Neutrophil (primary cell): ENCODE results near the gene MBD3L3.

Experiments
- H3K27ac ChIP-seq: fragments of 200-600 bp; sonication (generic); 2 replicates; pipeline ENCODE4 v1.5.1; 2016; ENCODE audit warnings: mild to moderate bottlenecking, moderate library complexity
- H3K27me3 ChIP-seq: fragments of 200-600 bp; sonication (generic); 2 replicates; pipeline ENCODE4 v1.6.0; 2016; ENCODE audit warnings: mild to moderate bottlenecking
- H3K36me3 ChIP-seq: fragments of 200-600 bp; sonication (generic); 2 replicates; pipeline ENCODE4 v1.5.1; 2017
- H3K4me1 ChIP-seq, 2 experiments: fragments of 200-600 bp in 1 of 2; sonication (generic) in 1 of 2; 1 replicate in 1 of 2; 2 replicates in 1 of 2; pipeline versions ENCODE4 v1.5.1 to v1.6.1; 2013 to 2016; ENCODE audit warnings: low read depth in 1 of 2, low read length in 1 of 2, mild to moderate bottlenecking in 1 of 2, moderate library complexity in 1 of 2; ENCODE audit not compliant: control insufficient read depth in 1 of 2, insufficient read depth in 1 of 2
- H3K4me3 ChIP-seq, 2 experiments: fragments of 200-600 bp in 1 of 2; sonication (generic) in 1 of 2; 1 replicate in 1 of 2; 2 replicates in 1 of 2; pipeline ENCODE4 v1.5.1; 2013 to 2016; ENCODE audit warnings: low read depth in 1 of 2, low read length in 1 of 2, mild to moderate bottlenecking in 1 of 2, moderate library complexity in 1 of 2
- H3K9me3 ChIP-seq: fragments of 200-600 bp; sonication (generic); 2 replicates; pipeline ENCODE4 v1.5.1; 2016
- TF ChIP-seq, protein P1 (sequence below): fragments of 200-600 bp; sonication (generic); IDR thresholded peaks from 2 replicates; pipeline ENCODE4 v1.5.1; 2016; ENCODE audit warnings: antibody characterized with exemption

Gene MBD3L3

DNA sequence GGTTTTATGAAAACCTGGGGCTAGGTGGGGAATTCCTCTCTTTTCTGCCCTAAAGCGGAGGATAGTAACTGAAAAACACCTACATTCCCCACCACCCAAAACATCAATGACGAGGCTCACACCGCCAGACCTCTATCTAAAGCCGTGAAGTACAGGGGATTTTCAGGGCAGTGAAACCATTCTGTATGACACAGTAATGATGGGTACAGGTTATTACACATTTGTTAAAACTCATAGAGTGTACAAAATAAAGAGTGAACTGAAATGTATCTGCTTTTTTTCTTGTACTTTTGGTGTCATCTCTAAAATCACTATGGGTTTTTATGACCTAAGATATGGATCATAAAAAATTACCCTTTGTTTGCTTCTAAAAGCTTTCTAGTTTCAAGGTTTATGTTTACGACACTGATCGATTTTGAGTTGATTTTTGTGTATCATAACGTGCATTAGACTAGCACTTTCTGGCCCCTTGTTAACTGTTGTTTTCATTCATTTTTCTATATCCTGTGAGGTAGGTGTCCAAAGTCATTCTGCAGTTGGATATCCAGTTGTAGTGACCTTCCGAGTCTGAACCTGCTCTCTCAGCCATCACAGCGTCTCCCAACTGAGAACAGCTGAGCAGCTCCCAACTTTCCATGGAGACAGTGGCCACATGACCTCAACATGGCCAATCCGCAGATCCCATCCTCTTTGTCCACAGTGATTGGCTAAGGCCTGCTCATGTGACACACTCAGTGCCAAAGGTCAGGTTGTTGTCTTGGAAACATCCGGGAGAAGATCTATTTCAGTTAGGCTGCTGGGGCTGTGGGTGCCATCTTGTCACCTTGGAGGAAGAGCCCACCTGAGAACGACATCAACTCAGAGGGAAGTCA lies 47.5 kb downstream of the MBD3L3 start:
- Histone ChIP-seq H3K27me3 (no peaks in the 10 kb centered on the region), H3K36me3 (no peaks in the 10 kb centered on the region), H3K9me3 (no peaks in the 10 kb centered on the region), H3K4me3 (no peak overlapping the region), H3K27ac (no peak overlapping the region), H3K4me1 (peaks cover 23 to 24% of the 10 kb centered on the region in 2 experiments)
- TF ChIP-seq, protein P1, sequence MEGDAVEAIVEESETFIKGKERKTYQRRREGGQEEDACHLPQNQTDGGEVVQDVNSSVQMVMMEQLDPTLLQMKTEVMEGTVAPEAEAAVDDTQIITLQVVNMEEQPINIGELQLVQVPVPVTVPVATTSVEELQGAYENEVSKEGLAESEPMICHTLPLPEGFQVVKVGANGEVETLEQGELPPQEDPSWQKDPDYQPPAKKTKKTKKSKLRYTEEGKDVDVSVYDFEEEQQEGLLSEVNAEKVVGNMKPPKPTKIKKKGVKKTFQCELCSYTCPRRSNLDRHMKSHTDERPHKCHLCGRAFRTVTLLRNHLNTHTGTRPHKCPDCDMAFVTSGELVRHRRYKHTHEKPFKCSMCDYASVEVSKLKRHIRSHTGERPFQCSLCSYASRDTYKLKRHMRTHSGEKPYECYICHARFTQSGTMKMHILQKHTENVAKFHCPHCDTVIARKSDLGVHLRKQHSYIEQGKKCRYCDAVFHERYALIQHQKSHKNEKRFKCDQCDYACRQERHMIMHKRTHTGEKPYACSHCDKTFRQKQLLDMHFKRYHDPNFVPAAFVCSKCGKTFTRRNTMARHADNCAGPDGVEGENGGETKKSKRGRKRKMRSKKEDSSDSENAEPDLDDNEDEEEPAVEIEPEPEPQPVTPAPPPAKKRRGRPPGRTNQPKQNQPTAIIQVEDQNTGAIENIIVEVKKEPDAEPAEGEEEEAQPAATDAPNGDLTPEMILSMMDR, result no peak

DNA sequence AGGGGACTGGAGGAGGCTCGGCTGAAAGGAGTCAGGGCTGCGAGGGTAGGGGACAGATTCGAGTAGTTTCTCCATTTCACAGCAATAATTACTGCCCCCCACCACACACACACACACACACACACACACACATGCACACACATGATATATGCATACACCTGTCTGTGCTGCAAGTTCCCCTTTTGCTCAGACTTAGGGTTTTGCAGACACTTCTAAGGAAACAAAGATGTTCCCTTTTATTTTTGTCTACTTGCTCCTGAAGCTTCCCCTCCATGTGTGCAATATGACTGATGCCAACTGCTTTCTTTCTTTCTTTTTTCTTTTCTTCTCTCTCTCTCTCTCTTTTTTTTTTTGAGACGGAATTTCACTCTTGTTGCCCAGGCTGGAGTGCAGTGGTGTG lies 50.6 kb downstream of the MBD3L3 start:
- Histone ChIP-seq H3K4me3 (no peak overlapping the region), H3K27me3 (no peaks in the 10 kb centered on the region), H3K9me3 (no peaks in the 10 kb centered on the region), H3K36me3 (no peaks in the 10 kb centered on the region), H3K4me1 (peaks cover 23 to 24% of the 10 kb centered on the region in 2 experiments), H3K27ac (peak overlapping the region; percentile 46)
- TF ChIP-seq, protein P1, result no peak
